Fibroblast of villous mesenchyme (primary cell): Measurements from ENCODE around the gene CD99. TPM values are rescaled to one million over a fixed set of nuclear protein-coding genes. Genes with fewer than 3 reads are reported as not detected.

Experiments used
- DNase-seq: peaks from one replicate; pipeline ENCODE4 v3.0.0-alpha.2; 2010; ENCODE audit warnings: low read depth
- H3K4me3 ChIP-seq: 2 replicates; pipeline ENCODE4 v1.5.1; 2011; ENCODE audit warnings: low read depth, mild to moderate bottlenecking, low read length
- total RNA-seq: library from RNA; depleted of rRNA; stranded (reverse); fragments of >200 nt; gene quantifications from 2 replicates; pipeline ENCODE4 v1.2.3, GENCODE V29; 2012
- TF ChIP-seq, protein P1 (sequence below): IDR thresholded peaks from 2 replicates; pipeline ENCODE4 v1.5.1; 2012; ENCODE audit warnings: low read depth, mild to moderate bottlenecking, low read length; ENCODE audit not compliant: insufficient read depth

Gene CD99
- total RNA-seq, 1 donor, result 268 TPM

DNA sequence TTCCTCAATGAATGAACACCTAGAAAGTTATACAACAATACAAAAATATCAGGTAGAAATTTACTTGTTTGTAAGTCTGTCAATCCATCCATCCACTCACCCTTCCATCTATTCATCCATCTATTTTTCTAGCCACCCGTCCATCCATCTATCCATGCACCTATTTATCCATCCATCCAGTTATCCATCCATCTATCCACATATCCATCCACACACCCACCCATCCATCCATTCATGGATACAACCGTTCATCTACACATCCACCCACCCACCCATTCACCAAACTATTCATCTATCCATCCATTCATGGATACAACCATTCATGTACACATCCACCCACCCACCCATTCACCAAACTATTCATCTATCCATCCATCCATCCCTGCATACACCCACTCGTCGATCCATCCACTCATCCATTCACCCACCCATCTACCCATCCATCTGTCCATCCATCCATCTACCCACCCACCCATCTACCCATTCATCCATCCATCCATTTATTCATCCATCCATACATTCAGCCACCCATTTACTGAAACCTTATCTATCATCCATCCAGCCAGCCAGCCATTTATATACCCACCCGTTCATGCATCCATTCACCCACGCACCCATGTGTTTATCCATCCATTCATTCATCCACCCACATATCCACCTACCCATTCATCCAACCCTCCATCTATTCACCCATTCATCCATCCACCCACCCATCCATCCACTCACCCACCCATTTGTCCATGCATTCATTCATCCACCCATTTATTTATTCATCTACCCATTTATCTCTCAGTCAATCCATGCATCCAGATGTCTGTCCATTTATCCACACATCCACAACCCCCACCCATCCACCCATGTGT is 10.4 kb upstream of the CD99 start:
- TF ChIP-seq, protein P1, sequence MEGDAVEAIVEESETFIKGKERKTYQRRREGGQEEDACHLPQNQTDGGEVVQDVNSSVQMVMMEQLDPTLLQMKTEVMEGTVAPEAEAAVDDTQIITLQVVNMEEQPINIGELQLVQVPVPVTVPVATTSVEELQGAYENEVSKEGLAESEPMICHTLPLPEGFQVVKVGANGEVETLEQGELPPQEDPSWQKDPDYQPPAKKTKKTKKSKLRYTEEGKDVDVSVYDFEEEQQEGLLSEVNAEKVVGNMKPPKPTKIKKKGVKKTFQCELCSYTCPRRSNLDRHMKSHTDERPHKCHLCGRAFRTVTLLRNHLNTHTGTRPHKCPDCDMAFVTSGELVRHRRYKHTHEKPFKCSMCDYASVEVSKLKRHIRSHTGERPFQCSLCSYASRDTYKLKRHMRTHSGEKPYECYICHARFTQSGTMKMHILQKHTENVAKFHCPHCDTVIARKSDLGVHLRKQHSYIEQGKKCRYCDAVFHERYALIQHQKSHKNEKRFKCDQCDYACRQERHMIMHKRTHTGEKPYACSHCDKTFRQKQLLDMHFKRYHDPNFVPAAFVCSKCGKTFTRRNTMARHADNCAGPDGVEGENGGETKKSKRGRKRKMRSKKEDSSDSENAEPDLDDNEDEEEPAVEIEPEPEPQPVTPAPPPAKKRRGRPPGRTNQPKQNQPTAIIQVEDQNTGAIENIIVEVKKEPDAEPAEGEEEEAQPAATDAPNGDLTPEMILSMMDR, result no peak
- DNase-seq, result no peak
- H3K4me3 ChIP-seq, result no peak overlapping the region

DNA sequence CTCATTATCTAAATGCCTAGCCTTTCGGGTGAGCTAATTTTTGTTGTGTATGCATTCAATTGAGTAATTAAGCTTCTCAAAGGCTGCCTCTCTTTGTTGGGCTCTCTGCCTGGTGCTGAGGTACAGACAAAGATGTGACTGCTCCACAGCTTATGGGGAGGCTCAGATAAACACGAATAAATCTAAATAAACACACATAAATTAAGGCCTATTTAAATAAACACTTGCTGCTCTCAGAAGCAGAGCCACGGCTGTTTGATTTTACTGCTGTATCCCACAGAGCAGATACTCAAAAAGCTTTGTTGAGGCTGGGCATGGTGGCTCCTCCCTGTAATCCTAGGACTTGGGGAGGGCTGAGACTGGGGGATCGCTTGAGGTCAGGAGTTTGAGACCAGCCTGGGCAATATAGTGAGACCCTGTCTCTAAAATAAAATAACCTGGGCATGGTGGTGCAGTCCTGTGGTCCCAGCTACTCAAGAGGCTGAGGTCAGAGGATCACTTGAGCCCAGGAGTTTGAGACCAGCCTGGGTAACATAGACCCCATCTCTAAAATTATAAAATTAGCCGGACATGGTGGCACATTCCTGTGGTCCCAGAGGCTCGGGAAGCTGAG is 8.4 kb upstream of the CD99 start:
- peak; percentile 69 for DNase-seq
- no peak overlapping the region for H3K4me3 ChIP-seq
- TF ChIP-seq, protein P1, result no peak

DNA sequence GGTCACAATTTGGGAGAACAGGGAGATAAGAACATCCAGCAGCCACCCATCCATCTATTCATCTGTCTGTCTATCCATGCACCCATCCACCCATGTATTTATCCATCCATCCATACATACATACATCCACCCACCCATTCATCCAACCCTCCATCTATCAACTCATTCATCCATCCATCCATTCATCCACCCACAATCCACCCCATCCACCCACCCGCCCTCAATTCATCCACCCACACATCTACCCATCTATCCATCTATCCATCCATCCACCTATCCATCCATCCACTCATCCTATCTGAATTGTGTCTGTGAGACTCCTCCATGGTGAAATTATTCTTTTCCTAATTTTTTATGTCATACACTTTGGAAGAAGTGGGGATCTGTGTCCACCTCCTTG is 6.8 kb upstream of the CD99 start:
- no peak for DNase-seq
- TF ChIP-seq, protein P1, result no peak
- no peak overlapping the region for H3K4me3 ChIP-seq

DNA sequence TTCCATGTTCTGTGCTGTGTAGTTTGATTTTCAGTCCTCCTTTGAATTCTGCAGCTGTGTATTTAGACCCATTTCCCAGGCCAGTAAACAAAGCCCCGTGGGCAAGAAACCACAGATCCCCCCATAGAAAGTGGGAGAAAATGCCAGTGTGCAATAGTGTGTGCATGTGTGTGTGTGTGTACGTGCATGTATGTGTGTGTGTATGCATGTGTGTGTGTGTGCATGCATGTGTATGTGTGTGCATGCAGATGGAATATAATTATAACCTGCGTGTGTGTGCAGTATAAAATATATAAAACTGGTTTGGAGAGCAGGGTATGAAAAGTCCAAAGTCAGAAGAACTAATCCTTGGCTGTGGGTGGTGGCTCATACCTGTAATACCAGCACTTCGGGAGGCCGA is 5.2 kb upstream of the CD99 start:
- DNase-seq, result no peak
- TF ChIP-seq, protein P1, result no peak
- no peak overlapping the region for H3K4me3 ChIP-seq

DNA sequence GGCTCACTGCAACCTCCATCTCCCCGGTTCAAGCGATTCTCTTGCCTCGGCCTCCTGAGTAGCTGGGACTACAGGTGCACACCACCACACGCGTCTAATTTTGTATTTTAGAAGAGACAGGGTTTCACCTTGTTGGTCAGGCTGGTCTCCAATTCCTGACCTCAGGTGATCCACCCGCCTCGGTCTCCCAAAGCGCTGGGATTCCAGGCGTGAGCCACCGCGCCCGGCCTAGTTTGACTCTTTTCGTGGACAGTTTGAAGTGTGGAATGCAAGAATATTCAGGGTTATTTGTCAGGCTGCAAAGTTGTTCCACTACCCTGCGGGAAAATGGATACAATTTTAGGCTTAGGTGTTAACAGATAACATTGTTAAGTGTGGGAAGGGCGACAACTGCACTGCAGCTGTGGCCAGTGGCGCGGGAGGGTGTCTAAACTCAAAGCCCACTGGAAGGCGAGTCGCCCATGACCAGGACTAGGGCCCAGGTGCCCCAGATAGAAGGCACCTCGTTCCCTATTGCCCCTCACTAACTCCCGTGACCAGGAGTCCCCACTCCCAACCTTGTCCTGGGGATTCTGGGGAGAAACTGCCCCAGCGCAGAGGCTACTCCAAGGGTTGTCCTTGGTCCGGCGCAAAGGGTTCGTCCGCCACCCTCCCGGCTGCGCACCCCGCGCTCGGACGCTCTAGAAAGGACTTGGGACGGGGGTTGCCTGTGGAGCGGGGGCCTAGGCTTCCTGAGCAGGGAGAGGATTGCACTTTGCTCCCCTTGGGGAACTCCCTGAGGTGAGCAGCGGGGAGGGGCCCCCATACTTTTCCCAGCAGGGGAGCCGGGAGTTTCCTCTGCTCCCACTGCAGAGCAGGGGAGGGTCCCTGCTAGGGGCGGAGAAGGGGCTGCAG is 1.1 kb upstream of the CD99 start:
- no peak for DNase-seq
- peak overlapping the region; percentile 86 for H3K4me3 ChIP-seq

More for the DNA sequence above, 1.1 kb upstream of the CD99 start:
- TF ChIP-seq, protein P1, result no peak
